AG09309 (cell line): Measurements from ENCODE around the gene DNAAF9.

ENCODE experiments used
- DNase-seq: peaks from one replicate; pipeline ENCODE4 v3.0.0-alpha.2; 2010; ENCODE audit warnings: low read depth
- H3K4me3 ChIP-seq: 2 replicates; pipeline ENCODE4 v1.5.1; 2011; ENCODE audit warnings: mild to moderate bottlenecking, low read depth, low read length, moderate library complexity; ENCODE audit not compliant: control insufficient read depth
- TF ChIP-seq, protein P1 (sequence below): IDR thresholded peaks from 2 replicates; pipeline ENCODE4 v1.5.1; 2011; ENCODE audit warnings: mild to moderate bottlenecking, low read depth, low read length, inconsistent platforms; ENCODE audit not compliant: insufficient read depth, control insufficient read depth; ENCODE audit errors: missing control alignments

DNAAF9 gene

DNA sequence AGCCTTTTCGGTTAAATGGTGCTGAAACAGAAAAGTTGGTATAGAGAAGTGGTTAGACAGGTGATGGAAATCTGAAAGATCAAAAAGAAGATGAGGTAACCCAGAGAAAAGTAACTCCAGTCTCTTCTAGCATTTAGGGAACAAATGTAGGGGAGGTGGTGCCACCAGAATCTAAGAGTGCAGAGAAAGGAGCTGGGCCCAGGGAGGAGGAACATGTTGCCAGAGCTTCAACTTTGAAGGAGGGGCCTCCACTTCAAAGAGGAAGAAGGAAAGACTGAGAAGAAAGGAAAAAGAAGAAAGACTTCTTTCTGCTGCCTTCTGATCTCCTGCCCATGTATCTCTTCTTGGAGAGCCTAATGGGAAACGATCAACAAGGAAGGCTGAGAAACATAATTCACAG is 39.9 kb upstream of the DNAAF9 start:
- TF ChIP-seq, protein P1, sequence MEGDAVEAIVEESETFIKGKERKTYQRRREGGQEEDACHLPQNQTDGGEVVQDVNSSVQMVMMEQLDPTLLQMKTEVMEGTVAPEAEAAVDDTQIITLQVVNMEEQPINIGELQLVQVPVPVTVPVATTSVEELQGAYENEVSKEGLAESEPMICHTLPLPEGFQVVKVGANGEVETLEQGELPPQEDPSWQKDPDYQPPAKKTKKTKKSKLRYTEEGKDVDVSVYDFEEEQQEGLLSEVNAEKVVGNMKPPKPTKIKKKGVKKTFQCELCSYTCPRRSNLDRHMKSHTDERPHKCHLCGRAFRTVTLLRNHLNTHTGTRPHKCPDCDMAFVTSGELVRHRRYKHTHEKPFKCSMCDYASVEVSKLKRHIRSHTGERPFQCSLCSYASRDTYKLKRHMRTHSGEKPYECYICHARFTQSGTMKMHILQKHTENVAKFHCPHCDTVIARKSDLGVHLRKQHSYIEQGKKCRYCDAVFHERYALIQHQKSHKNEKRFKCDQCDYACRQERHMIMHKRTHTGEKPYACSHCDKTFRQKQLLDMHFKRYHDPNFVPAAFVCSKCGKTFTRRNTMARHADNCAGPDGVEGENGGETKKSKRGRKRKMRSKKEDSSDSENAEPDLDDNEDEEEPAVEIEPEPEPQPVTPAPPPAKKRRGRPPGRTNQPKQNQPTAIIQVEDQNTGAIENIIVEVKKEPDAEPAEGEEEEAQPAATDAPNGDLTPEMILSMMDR: no peak
- H3K4me3 ChIP-seq: no peak overlapping the region
- DNase-seq: no peak

DNA sequence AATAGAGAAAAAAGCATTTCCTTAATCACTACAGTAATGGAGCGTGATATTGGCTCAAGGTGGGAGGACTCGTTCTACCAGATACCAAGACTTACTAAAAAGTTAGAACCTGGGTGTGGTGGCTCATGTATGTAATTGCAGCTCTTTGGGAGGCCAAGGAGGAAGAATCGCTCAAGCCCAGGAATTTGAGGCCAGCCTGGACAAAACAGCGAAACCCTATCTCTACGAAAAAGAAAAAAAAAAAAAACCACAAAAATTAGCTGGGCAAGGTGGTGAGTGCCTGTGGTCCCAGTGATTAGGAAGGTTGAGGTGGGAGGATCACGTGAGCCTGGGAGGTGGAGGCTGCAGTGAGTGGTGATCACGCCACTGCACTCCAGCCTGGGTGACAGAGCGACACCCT is 39.3 kb upstream of the DNAAF9 start:
- no peak for DNase-seq
- TF ChIP-seq, protein P1: no peak

DNA sequence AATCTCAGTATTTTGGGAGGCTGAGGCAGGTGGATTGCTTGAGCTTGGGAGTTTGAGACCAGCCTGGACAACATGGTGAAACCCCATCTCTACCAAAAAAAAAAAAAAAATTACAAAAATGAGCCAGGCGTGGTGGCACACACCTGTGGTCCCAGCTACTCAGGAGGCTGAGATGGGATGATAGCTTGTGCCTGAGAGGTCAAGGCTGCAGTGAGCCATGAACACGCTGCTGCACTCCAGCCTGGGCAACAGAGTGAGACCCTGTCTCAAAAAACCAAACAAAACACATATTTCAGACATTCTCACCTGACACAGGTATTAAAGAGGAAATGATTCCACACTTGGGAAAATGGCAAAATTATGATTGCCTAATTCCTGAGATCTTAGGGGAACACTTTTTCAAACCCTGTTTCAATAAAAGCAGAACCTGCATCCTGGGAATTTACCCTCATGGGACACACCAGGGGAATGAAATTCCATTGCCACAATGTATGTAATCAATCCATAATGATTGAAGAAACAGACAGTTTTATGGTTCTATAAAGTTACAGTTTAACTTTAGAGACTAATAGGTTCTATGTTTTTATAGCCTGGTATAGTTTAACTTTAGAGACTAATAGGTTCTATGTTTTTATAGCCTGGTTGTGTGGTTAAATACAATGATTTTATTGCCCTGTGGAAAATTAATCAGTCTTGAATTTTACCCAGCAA is 29.6 kb upstream of the DNAAF9 start:
- DNase-seq: no peak
- no peak overlapping the region for H3K4me3 ChIP-seq
- TF ChIP-seq, protein P1: no peak

More for the DNA sequence above, 39.3 kb upstream of the DNAAF9 start:
- no peak overlapping the region for H3K4me3 ChIP-seq

DNA sequence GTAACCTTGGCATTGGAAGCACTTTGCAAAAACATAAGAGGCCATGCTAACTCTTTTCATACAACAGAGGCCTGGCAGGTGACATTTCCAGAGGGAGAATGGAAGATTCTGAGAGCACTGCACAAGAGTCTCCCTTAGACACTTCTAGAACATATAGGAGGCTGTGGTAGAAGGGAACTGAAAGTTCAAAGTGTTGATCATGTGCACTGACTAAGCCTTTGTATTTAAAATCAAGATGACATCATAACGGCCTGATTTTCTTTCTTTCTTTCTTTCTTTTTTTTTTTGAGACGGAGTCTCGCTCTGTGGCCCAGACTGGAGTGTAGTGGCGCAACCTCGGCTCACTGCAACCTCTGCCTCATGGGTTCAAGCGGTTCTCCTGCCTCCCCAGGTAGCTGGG is 26.8 kb upstream of the DNAAF9 start:
- H3K4me3 ChIP-seq: no peak overlapping the region
- DNase-seq: no peak
- TF ChIP-seq, protein P1: no peak

DNA sequence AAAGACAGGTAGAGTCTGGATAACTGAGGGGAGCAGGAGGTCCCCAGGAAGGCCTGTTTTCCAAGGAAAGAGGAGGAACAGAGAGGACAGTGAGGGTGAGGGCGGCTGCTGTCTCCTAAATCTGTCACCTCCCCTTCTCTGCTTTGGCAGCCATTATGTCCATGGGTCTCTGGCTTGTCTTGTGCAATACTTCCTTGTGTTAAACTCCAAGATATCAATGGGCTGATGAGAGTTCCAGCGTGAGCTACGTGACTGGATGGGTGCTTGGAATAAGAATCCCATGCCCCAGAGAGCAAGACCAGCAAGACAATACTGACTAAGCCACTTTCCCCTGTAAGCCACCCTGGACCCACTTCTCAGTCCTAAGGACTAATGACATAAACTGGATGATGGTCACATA is 26.3 kb upstream of the DNAAF9 start:
- no peak overlapping the region for H3K4me3 ChIP-seq
- TF ChIP-seq, protein P1: no peak
- DNase-seq: no peak

DNA sequence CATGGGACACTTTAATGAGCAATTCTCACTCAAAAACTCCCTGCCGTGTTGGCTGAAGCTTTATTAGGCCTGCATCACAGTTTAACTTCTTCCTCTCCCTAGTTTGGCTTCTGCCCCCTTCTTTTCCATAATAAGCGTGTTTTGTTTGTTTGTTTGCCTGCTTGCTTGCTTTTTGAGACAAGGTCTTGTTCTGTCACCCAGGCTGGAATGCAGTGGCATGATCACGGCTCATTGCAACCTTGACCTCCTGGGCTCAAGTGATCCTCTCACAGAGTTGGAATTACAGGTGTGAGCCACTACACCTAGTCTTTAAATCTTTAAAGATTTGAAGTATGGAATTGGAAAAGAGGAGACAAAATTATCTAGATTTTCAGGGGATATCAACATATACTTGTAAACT is 25.4 kb upstream of the DNAAF9 start:
- TF ChIP-seq, protein P1: no peak
- DNase-seq: no peak
- no peak overlapping the region for H3K4me3 ChIP-seq
